IMR-90 (cell line): ENCODE data around the gene COL5A1. TPM values are rescaled to one million over a fixed set of nuclear protein-coding genes. Genes with fewer than 3 reads are reported as not detected.

Experiments used
- ATAC-seq: fragments of 200-7000 bp; cut with Tn5 transposase; 2 replicates; pipeline ENCODE4 v1.9.1; 2020; ENCODE audit warnings: low read depth, mild to moderate bottlenecking, moderate library complexity
- BruUV-seq: library from RNA; stranded (reverse); fragments of 400-500 nt; replicated peaks from 2 replicates; lab custom pipeline; 2021; lab: Mats Ljungman, UMichigan
- CTCF ChIA-PET: fragments of 300-600 bp; formaldehyde crosslinking; extraction: SDS; loops from one replicate; lab custom pipeline; 2021; ENCODE audit warnings: antibody characterized with exemption; lab: Yijun Ruan, JAX
- POLR2A ChIA-PET: fragments of 300-600 bp; sonication (Branson Sonifier 250); formaldehyde crosslinking; loops from one replicate; lab custom pipeline; 2022; ENCODE audit warnings: antibody characterized with exemption; ENCODE audit not compliant: unreplicated experiment; lab: Charles Lee
- DNase-seq: peaks from one replicate; pipeline ENCODE4 v3.0.0; 2013
- H2AFZ ChIP-seq: replicated peaks from 2 replicates; pipeline ENCODE3; 2013; ENCODE audit warnings: low read length, mild to moderate bottlenecking; ENCODE audit not compliant: poor library complexity
- H2AK5ac ChIP-seq: 2 replicates; pipeline ENCODE4 v1.6.1; 2013; ENCODE audit warnings: low read depth, low read length, inconsistent platforms
- H2AK9ac ChIP-seq: replicated peaks from 2 replicates; pipeline ENCODE3; 2013; ENCODE audit warnings: mild to moderate bottlenecking, low read depth, low read length, moderate library complexity; ENCODE audit not compliant: poor library complexity
- H2BK120ac ChIP-seq: 2 replicates; pipeline ENCODE4 v1.6.1; 2013; ENCODE audit warnings: low read depth, low read length, inconsistent platforms
- H2BK15ac ChIP-seq: 3 replicates; pipeline ENCODE4 v1.6.1; 2013; ENCODE audit warnings: low read depth, low read length, inconsistent platforms
- H2BK20ac ChIP-seq: 2 replicates; pipeline ENCODE4 v1.6.1; 2013; ENCODE audit warnings: low read depth, mild to moderate bottlenecking, inconsistent platforms, low read length, moderate library complexity
- H2BK5ac ChIP-seq: 2 replicates; pipeline ENCODE4 v1.6.1; 2013; ENCODE audit warnings: mild to moderate bottlenecking, low read depth, low read length, inconsistent platforms; ENCODE audit not compliant: poor library complexity, severe bottlenecking
- H3K14ac ChIP-seq: replicated peaks from 2 replicates; pipeline ENCODE4 v1.6.1; 2013; ENCODE audit warnings: low read depth, low read length, inconsistent platforms
- H3K18ac ChIP-seq: 2 replicates; pipeline ENCODE4 v1.6.1; 2013; ENCODE audit warnings: low read depth, low read length, control low read depth
- H3K23ac ChIP-seq: 2 replicates; pipeline ENCODE4 v1.6.1; 2013; ENCODE audit warnings: low read depth, low read length, inconsistent platforms
- H3K27ac ChIP-seq: 2 replicates; pipeline ENCODE4 v1.5.1; 2013; ENCODE audit warnings: mild to moderate bottlenecking, control low read depth, low read length; ENCODE audit not compliant: insufficient read depth
- H3K27me3 ChIP-seq: 2 replicates; pipeline ENCODE4 v1.6.1; 2013; ENCODE audit warnings: low read length; ENCODE audit not compliant: control insufficient read depth, insufficient read depth
- H3K36me3 ChIP-seq: 2 replicates; pipeline ENCODE4 v1.6.1; 2013; ENCODE audit warnings: low read length, mixed read lengths; ENCODE audit not compliant: control insufficient read depth, insufficient read depth
- H3K4ac ChIP-seq: 2 replicates; pipeline ENCODE4 v1.6.1; 2013; ENCODE audit warnings: low read depth, low read length, inconsistent platforms
- H3K4me1 ChIP-seq: 2 replicates; pipeline ENCODE4 v1.6.1; 2013; ENCODE audit warnings: low read length, mixed read lengths; ENCODE audit not compliant: control insufficient read depth, insufficient read depth
- H3K4me2 ChIP-seq: 2 replicates; pipeline ENCODE4 v1.6.1; 2013; ENCODE audit warnings: low read depth, mild to moderate bottlenecking, control low read depth, low read length, moderate library complexity
- H3K4me3 ChIP-seq: 2 replicates; pipeline ENCODE4 v1.5.1; 2013; ENCODE audit warnings: low read depth, mild to moderate bottlenecking, control low read depth, low read length, moderate library complexity; ENCODE audit not compliant: insufficient read depth
- H3K56ac ChIP-seq: 2 replicates; pipeline ENCODE4 v1.6.1; 2013; ENCODE audit warnings: low read length, inconsistent platforms; ENCODE audit not compliant: insufficient read depth; ENCODE audit errors: extremely low read depth
- H3K79me1 ChIP-seq, 2 experiments: 2 replicates each; pipeline ENCODE4 v1.6.1; 2013; ENCODE audit warnings: low read length in 2 of 2, inconsistent platforms in 1 of 2, low read depth in 1 of 2
- H3K9ac ChIP-seq: 2 replicates; pipeline ENCODE4 v1.6.1; 2013; ENCODE audit warnings: low read depth, low read length, control low read depth
- H3K9me1 ChIP-seq: 2 replicates; pipeline ENCODE4 v1.6.1; 2013; ENCODE audit warnings: low read length, inconsistent platforms; ENCODE audit not compliant: insufficient read depth
- H3K9me3 ChIP-seq: 2 replicates; pipeline ENCODE4 v1.6.1; 2013; ENCODE audit warnings: low read length; ENCODE audit not compliant: control insufficient read depth, insufficient read depth
- H4K20me1 ChIP-seq: 2 replicates; pipeline ENCODE4 v1.6.1; 2013; ENCODE audit warnings: low read length, inconsistent platforms; ENCODE audit not compliant: insufficient read depth
- H4K5ac ChIP-seq: 2 replicates; pipeline ENCODE4 v1.6.1; 2013; ENCODE audit warnings: mild to moderate bottlenecking, low read depth, low read length, control low read depth
- H4K8ac ChIP-seq, 2 experiments: 2 replicates each; pipeline ENCODE4 v1.6.1; 2013; ENCODE audit warnings: low read depth in 2 of 2, low read length in 2 of 2, control low read depth in 1 of 2, inconsistent platforms in 1 of 2
- H4K91ac ChIP-seq: 2 replicates; pipeline ENCODE4 v1.6.1; 2013; ENCODE audit warnings: low read depth, low read length, inconsistent platforms; ENCODE audit not compliant: insufficient read depth
- BHLHE40 ChIP-seq: fragments of 150-350 bp; IDR thresholded peaks from 2 replicates; pipeline ENCODE4 v1.6.1; 2016; ENCODE audit warnings: mild to moderate bottlenecking, low read depth, low read length
- CEBPB ChIP-seq: IDR thresholded peaks from 2 replicates; pipeline ENCODE4 v1.6.1; 2012; ENCODE audit warnings: low read depth, low read length, improper control_type of control experiment
- CHD1 ChIP-seq: IDR thresholded peaks from 2 replicates; pipeline ENCODE4 v1.6.1; 2012; ENCODE audit warnings: low read depth, low read length, improper control_type of control experiment
- ELK1 ChIP-seq: fragments of 150-350 bp; IDR thresholded peaks from 2 replicates; pipeline ENCODE4 v1.6.1; 2016; ENCODE audit warnings: low read depth, mild to moderate bottlenecking, low read length, moderate library complexity, borderline replicate concordance
- FOS ChIP-seq: fragments of 150-350 bp; IDR thresholded peaks from 2 replicates; pipeline ENCODE4 v1.6.1; 2016; ENCODE audit warnings: low read depth, low read length
- MAFK ChIP-seq: IDR thresholded peaks from 2 replicates; pipeline ENCODE4 v1.6.1; 2012; ENCODE audit warnings: low read depth, low read length, improper control_type of control experiment
- MAZ ChIP-seq: IDR thresholded peaks from 2 replicates; pipeline ENCODE4 v1.6.1; 2012; ENCODE audit warnings: low read depth, mild to moderate bottlenecking, low read length, improper control_type of control experiment, moderate library complexity, borderline replicate concordance
- MXI1 ChIP-seq: IDR thresholded peaks from 2 replicates; pipeline ENCODE4 v1.6.1; 2012; ENCODE audit warnings: low read depth, mild to moderate bottlenecking, low read length, moderate library complexity, borderline replicate concordance
- NFE2L2 ChIP-seq: fragments of 150-350 bp; IDR thresholded peaks from 2 replicates; pipeline ENCODE4 v1.6.1; 2016; ENCODE audit warnings: low read depth, mild to moderate bottlenecking, low read length
- POLR2A ChIP-seq: IDR thresholded peaks from 2 replicates; pipeline ENCODE4 v1.6.1; 2012; ENCODE audit warnings: mild to moderate bottlenecking, low read depth, low read length
- RAD21 ChIP-seq: IDR thresholded peaks from 2 replicates; pipeline ENCODE4 v1.6.1; 2012; ENCODE audit warnings: low read length, improper control_type of control experiment
- RCOR1 ChIP-seq: IDR thresholded peaks from 2 replicates; pipeline ENCODE4 v1.6.1; 2012; ENCODE audit warnings: mild to moderate bottlenecking, low read length, improper control_type of control experiment; ENCODE audit not compliant: insufficient replicate concordance
- RFX5 ChIP-seq: IDR thresholded peaks from 2 replicates; pipeline ENCODE4 v1.8.0; 2012; ENCODE audit warnings: low read depth, mild to moderate bottlenecking, low read length, moderate library complexity
- SMC3 ChIP-seq: fragments of 150-350 bp; IDR thresholded peaks from 2 replicates; pipeline ENCODE4 v1.6.1; 2016; ENCODE audit warnings: low read depth, mild to moderate bottlenecking, antibody characterized with exemption, low read length, moderate library complexity
- USF2 ChIP-seq: fragments of 150-350 bp; IDR thresholded peaks from 2 replicates; pipeline ENCODE4 v1.6.1; 2017; ENCODE audit warnings: mild to moderate bottlenecking, antibody characterized with exemption, low read length, low read depth
- WGBS, 2 experiments: methylation state at CpG; one replicate each; pipeline versions ENCODE4 v1.1.5 to v1.1.7; 2013; ENCODE audit warnings: missing lambda C conversion rate in 2 of 2; ENCODE audit not compliant: insufficient read length in 1 of 2; ENCODE audit errors: extremely low coverage in 2 of 2; 5-methylcytosine and 5-hydroxymethylcytosine counted together
- dilution Hi-C: fragments of 300-500 bp; cut with HindIII; formaldehyde crosslinking; loops from one replicate; pipeline ENCODE4 v1.14.3; 2018; ENCODE audit warnings: low sequenced_read_pairs; ENCODE audit not compliant: unreplicated experiment
- in situ Hi-C: fragments of 300-500 bp; cut with MboI; formaldehyde crosslinking; loops from 3 replicates; pipeline ENCODE4 v1.14.3; 2019; ENCODE audit warnings: low sequenced_read_pairs, inconsistent platforms, mixed read lengths
- intact Hi-C: fragments of 100-400 bp; cut with micrococcal nuclease; formaldehyde crosslinking; loops from 2 replicates; pipeline ENCODE4 v1.10.0; 2022
- polyA plus RNA-seq, 3 experiments: library from polyadenylated mRNA; depleted of rRNA; stranded (reverse); fragments of >200 nt; gene quantifications; 2 replicates each; pipeline ENCODE4 v1.2.3, GENCODE V29; 2012; ENCODE audit warnings: low replicate concordance in 1 of 3
- total RNA-seq: library from RNA; depleted of rRNA; stranded (reverse); fragments of >200 nt; gene quantifications from 2 replicates; pipeline ENCODE4 v1.2.3, GENCODE V29; 2012

The COL5A1 gene
- total and polyA plus RNA-seq, 2 of the 4 experiments (the other 2 are of a cell fraction) = 19.2 to 173 TPM

- DNase-seq (no peak), ATAC-seq (no peak)
- Histone ChIP-seq H3K23ac (no peak overlapping the region), H3K27ac (no peak overlapping the region), H4K20me1 (peaks cover 79% of the 10 kb centered on the region), H3K18ac (no peak overlapping the region), H4K8ac (no peak overlapping the region), H2AK5ac (no peak overlapping the region), H4K5ac (no peak overlapping the region), H3K4me1 (peaks cover 2% of the 10 kb centered on the region; the same call in 1 of the 2 replicates), H2AK9ac (peak overlapping the region; percentile 78), H3K9me3 (no peaks in the 10 kb centered on the region), H3K4me2 (no peak overlapping the region), H3K9me1 (peaks cover 25% of the 10 kb centered on the region), H3K36me3 (peaks cover 87% of the 10 kb centered on the region), H2AFZ (peak overlapping the region; percentile 59), H3K27me3 (no peaks in the 10 kb centered on the region), H3K56ac (no peak overlapping the region), H3K4me3 (no peak overlapping the region), H3K14ac (no peak overlapping the region), H4K91ac (no peak overlapping the region), H2BK120ac (no peak overlapping the region), H3K79me1 (peaks cover 22 to 87% of the 10 kb centered on the region in 2 experiments), H2BK20ac (no peak overlapping the region), H2BK5ac (no peak overlapping the region), H2BK15ac (no peak overlapping the region), H3K9ac (no peak overlapping the region), H3K4ac (no peak overlapping the region; the same call in 1 of the 2 replicates)
- intact Hi-C loops = no loop called here
- no TSS peak for BruUV-seq
- ChIA-PET POLR2A (interaction anchor here (0.5 kb wide), 1 partner anchor 20 kb away, joined by 3 read pairs; no protein-coding TSS in a partner anchor), CTCF (no interaction called here)
- in situ Hi-C loops = no loop called here
- dilution Hi-C loops = no loop called here
- WGBS, 2 experiments = 91% methylated on average over 12 of the region's 16 CpGs; no CpG with 5 or more reads in 1 of the 2 experiments
- TF ChIP-seq POLR2A (no peak), RCOR1 (no peak), CHD1 (no peak), FOS (no peak), MAZ (no peak), SMC3 (no peak), RFX5 (no peak), MAFK (no peak), USF2 (no peak), BHLHE40 (no peak), NFE2L2 (no peak), ELK1 (no peak), CEBPB (no peak), RAD21 (no peak), MXI1 (no peak)
Measured at GRCh38 chr9:134744385-134745295, 103.0 kb downstream of the COL5A1 start.
